Naive thymus-derived CD4-positive, alpha-beta T cell (primary cell): ENCODE results near the gene POLR2L. TPM values are rescaled to one million over a fixed set of nuclear protein-coding genes. Genes with fewer than 3 reads are reported as not detected.

ENCODE experiments used
- ATAC-seq: fragments of 150-1000 bp; cut with Tn5 transposase; 2 replicates; pipeline ENCODE4 v1.10.0; 2021; ENCODE audit warnings: mild to moderate bottlenecking, moderate library complexity
- CTCF ChIA-PET: fragments of 350-600 bp; sonication (Branson Sonifier 250); formaldehyde crosslinking; loops from one replicate; lab custom pipeline; 2021; ENCODE audit warnings: antibody characterized with exemption; lab: Charles Lee
- POLR2A ChIA-PET: fragments of 350-600 bp; sonication (Branson Sonifier 250); formaldehyde crosslinking; loops from one replicate; lab custom pipeline; 2021; ENCODE audit warnings: antibody characterized with exemption, inconsistent platforms; lab: Charles Lee
- DNase-seq, 9 donors: peaks; one replicate each; pipeline versions ENCODE4 v3.0.0 to v3.0.0-alpha.2; 2020 to 2022; ENCODE audit warnings: mixed read lengths in 1 of 9
- H3K27ac ChIP-seq: one replicate; pipeline ENCODE4 v1.7.0; 2013; ENCODE audit warnings: mild to moderate bottlenecking, low read depth, low read length, moderate library complexity
- H3K27me3 ChIP-seq, 2 donors: one replicate each; pipeline ENCODE4 v1.7.0; 2013; ENCODE audit warnings: low read length in 2 of 2, mild to moderate bottlenecking in 2 of 2, moderate library complexity in 2 of 2; ENCODE audit not compliant: control insufficient read depth in 2 of 2, insufficient read depth in 2 of 2
- H3K36me3 ChIP-seq, 3 experiments: 1 replicate in 2 of 3; 2 replicates in 1 of 3; pipeline ENCODE4 v1.7.0; 2013; ENCODE audit warnings: low read length in 3 of 3, mild to moderate bottlenecking in 3 of 3, moderate library complexity in 1 of 3; ENCODE audit not compliant: insufficient read depth in 3 of 3, control insufficient read depth in 2 of 3
- H3K4me1 ChIP-seq, 2 donors: one replicate each; pipeline ENCODE4 v1.7.0; 2013; ENCODE audit warnings: low read length in 2 of 2, mild to moderate bottlenecking in 2 of 2, moderate library complexity in 1 of 2; ENCODE audit not compliant: control insufficient read depth in 2 of 2, insufficient read depth in 2 of 2
- H3K4me3 ChIP-seq: 2 replicates; pipeline ENCODE4 v1.7.0; 2013; ENCODE audit warnings: mild to moderate bottlenecking, low read length
- H3K9me3 ChIP-seq, 3 experiments: 1 replicate in 2 of 3; 2 replicates in 1 of 3; pipeline ENCODE4 v1.7.0; 2013; ENCODE audit warnings: low read length in 3 of 3; ENCODE audit not compliant: control insufficient read depth in 2 of 3
- H3K27ac Mint-ChIP-seq, 9 donors: one replicate each; pipeline ENCODE4 v1.8.0; 2020 to 2022; ENCODE audit warnings: mixed read lengths in 9 of 9, mild to moderate bottlenecking in 8 of 9, moderate library complexity in 5 of 9, inconsistent platforms in 2 of 9
- H3K27me3 Mint-ChIP-seq, 5 donors: one replicate each; pipeline ENCODE4 v1.8.0; 2021 to 2022; ENCODE audit warnings: mixed read lengths in 5 of 5, mild to moderate bottlenecking in 1 of 5
- H3K36me3 Mint-ChIP-seq, 5 donors: one replicate each; pipeline ENCODE4 v1.8.0; 2020 to 2022; ENCODE audit warnings: mixed read lengths in 5 of 5, mild to moderate bottlenecking in 3 of 5, inconsistent platforms in 1 of 5
- H3K4me1 Mint-ChIP-seq, 7 donors: one replicate each; pipeline ENCODE4 v1.8.0; 2020 to 2022; ENCODE audit warnings: mixed read lengths in 7 of 7, mild to moderate bottlenecking in 3 of 7, inconsistent platforms in 1 of 7
- H3K4me3 Mint-ChIP-seq, 10 donors: one replicate each; pipeline ENCODE4 v1.8.0; 2020 to 2022; ENCODE audit warnings: mild to moderate bottlenecking in 10 of 10, mixed read lengths in 10 of 10, moderate library complexity in 6 of 10, inconsistent platforms in 2 of 10
- H3K9me3 Mint-ChIP-seq, 11 donors: one replicate each; pipeline ENCODE4 v1.8.0; 2020 to 2022; ENCODE audit warnings: mixed read lengths in 11 of 11, mild to moderate bottlenecking in 4 of 11, inconsistent platforms in 1 of 11, moderate library complexity in 1 of 11
- intact Hi-C, 2 donors: fragments of 100-400 bp; cut with micrococcal nuclease; formaldehyde crosslinking; loops; one replicate each; pipeline ENCODE4 v1.15.1; 2023
- polyA plus RNA-seq, 2 donors: library from polyadenylated mRNA; unstranded; fragments of 300-500 nt; fragmentation: Illumina TruSeq; gene quantifications; one replicate each; pipeline ENCODE4 v1.2.3, GENCODE V29; 2021
- total RNA-seq, 6 experiments: library from RNA in 5 of 6; stranded (reverse) in 5 of 6; gene quantifications; 1 replicate in 5 of 6; 2 replicates in 1 of 6; pipeline ENCODE4 v1.2.3 and lab custom pipeline; 2021 to 2026

POLR2L gene
- total and polyA plus RNA-seq, 7 experiments from 2014 or later: 31.2 to 93.3 (median 49.1) TPM

- CTCF ChIA-PET: interaction anchor here (0.9 kb wide), 1 partner anchor 12 kb away, joined by 3 read pairs; no protein-coding TSS in a partner anchor
Observed at GRCh38 chr11:804599-804964, 37.7 kb downstream of the POLR2L start.

DNA sequence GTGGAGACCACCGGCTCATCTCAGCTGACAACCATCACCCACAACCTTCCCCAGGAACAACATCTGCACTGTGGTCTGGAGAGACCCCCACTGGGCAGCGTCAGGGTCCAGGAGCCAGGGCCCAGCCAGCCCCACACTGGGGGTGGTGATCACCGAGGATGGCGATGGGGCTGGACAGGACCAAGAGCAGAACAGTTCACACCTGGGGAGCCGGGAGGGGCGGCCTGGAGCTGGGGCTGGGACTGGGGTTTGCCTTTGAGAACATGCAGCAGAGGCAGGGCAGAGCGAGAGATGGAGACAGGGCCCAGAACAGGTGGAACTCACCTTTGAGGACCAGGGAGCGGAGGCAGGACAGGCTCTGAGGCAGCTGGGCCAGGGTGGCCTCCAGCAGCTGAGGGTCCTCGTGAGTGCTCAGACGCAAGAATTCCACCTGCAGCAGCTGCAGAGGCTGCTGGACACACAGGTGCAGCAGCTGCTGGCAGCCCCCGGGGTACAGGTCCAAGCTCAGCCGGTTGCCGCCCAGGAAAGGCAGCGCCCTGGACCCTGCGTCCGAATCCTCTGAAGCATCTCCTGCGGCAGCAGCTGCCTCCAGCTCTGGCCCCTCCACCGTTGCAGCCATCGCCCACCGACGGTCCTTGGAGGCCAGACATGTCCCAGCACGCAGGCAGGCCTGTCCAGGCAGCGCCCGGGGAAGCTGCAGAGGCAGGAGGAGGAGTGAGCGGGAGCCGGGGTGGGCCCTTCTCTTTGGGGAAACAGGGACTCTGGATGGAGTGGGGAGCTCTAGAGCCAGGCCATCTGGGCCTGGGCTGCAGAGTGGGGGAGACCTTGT, 38.3 kb downstream of the POLR2L start:
- H3K9me3 Mint-ChIP-seq: peaks cover 0 to 2% (median 0%) of the 10 kb centered on the region in 11 donors
- Histone ChIP-seq H3K27ac (peak overlapping the region; percentile 91), H3K27me3 (no peaks in the 10 kb centered on the region), H3K4me3 (peak overlapping the region; percentile 66), H3K36me3 (peaks cover 0 to 32% (median 5%) of the 10 kb centered on the region in 3 experiments), H3K9me3 (no peaks in the 10 kb centered on the region), H3K4me1 (peaks cover 15 to 17% of the 10 kb centered on the region in 2 donors)
- ATAC-seq (no peak), DNase-seq (no peak)
- H3K27ac Mint-ChIP-seq: peak overlapping the region in 4 of 9 donors; percentile 46 to 84 (median 72)
- peaks cover 0 to 5% (median 0%) of the 10 kb centered on the region in 5 donors for H3K36me3 Mint-ChIP-seq
- H3K4me3 Mint-ChIP-seq: peak overlapping the region; percentile 69 to 88 (median 78)
- intact Hi-C loops: loop anchor here in 1 of 2 donors (2.0 kb wide), 1 partner anchor 109 kb away; the partner anchor contains the start of genes DEAF1 and TMEM80
- no peaks in the 10 kb centered on the region for H3K27me3 Mint-ChIP-seq
- POLR2A ChIA-PET: interaction anchor here (0.5 to 8.5 kb wide), 9 partner anchors 8 to 392 kb away, joined by 3 to 66 read pairs (median 4); partner anchors contain the start of genes PNPLA2, POLR2L, RNH1 and TSPAN4
- peaks cover 0 to 25% (median 18%) of the 10 kb centered on the region in 7 donors for H3K4me1 Mint-ChIP-seq
- CTCF ChIA-PET: interaction anchor here (0.9 kb wide), 1 partner anchor 13 kb away, joined by 3 read pairs; no protein-coding TSS in a partner anchor

More at GRCh38 chr11:804599-804964, 37.7 kb downstream of the POLR2L start:
- peaks cover 0 to 26% (median 20%) of the 10 kb centered on the region in 7 donors for H3K4me1 Mint-ChIP-seq
- H3K27me3 Mint-ChIP-seq: no peaks in the 10 kb centered on the region
- Histone ChIP-seq H3K9me3 (no peaks in the 10 kb centered on the region), H3K27ac (peak overlapping the region; percentile 91), H3K4me3 (peak overlapping the region; percentile 66), H3K36me3 (peaks cover 0 to 34% (median 5%) of the 10 kb centered on the region in 3 experiments), H3K4me1 (peaks cover 15 to 17% of the 10 kb centered on the region in 2 donors), H3K27me3 (no peaks in the 10 kb centered on the region)
- peaks cover 0 to 2% (median 0%) of the 10 kb centered on the region in 11 donors for H3K9me3 Mint-ChIP-seq
- ATAC-seq: no peak
- peak overlapping the region in 7 of 9 donors; percentile 43 to 84 (median 66) for H3K27ac Mint-ChIP-seq
- POLR2A ChIA-PET: interaction anchor here (1.0 to 8.5 kb wide), 7 partner anchors 8 to 298 kb away, joined by 3 to 66 read pairs (median 5); partner anchors contain the start of genes PNPLA2, POLR2L, RNH1 and TSPAN4
- peaks cover 0 to 5% (median 0%) of the 10 kb centered on the region in 5 donors for H3K36me3 Mint-ChIP-seq
- no peak for DNase-seq
- H3K4me3 Mint-ChIP-seq: peak overlapping the region; percentile 69 to 88 (median 78)
- intact Hi-C loops: loop anchor here in 1 of 2 donors (2.0 kb wide), 1 partner anchor 110 kb away; the partner anchor contains the start of genes DEAF1 and TMEM80

DNA sequence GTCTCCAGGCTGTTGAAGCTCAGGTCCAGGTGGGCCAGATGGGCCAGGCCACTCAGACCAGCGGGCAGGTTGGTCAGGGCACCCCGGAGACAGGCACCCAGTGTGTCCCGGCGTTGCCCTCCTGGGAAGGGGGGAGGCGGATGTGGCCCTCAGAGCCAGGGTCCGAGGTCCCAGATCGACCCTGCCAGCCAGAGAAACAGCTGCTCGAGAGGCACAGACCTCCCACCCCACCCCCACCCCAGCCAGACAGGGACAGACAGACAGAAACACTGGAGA, 38.9 kb downstream of the POLR2L start:
- peaks cover 0 to 19% (median 13%) of the 10 kb centered on the region in 7 donors for H3K4me1 Mint-ChIP-seq
- Histone ChIP-seq H3K9me3 (no peaks in the 10 kb centered on the region), H3K36me3 (peaks cover 0 to 32% (median 5%) of the 10 kb centered on the region in 3 experiments), H3K4me1 (peaks cover 9 to 19% of the 10 kb centered on the region in 2 donors), H3K27me3 (no peaks in the 10 kb centered on the region), H3K27ac (no peak overlapping the region), H3K4me3 (no peak overlapping the region)
- H3K36me3 Mint-ChIP-seq: peaks cover 0 to 5% (median 0%) of the 10 kb centered on the region in 5 donors
- ATAC-seq: no peak
- H3K27ac Mint-ChIP-seq: peak overlapping the region in 1 of 9 donors; percentile 32
- ChIA-PET POLR2A (interaction anchor here (0.5 to 8.5 kb wide), 6 partner anchors 9 to 391 kb away, joined by 3 to 66 read pairs (median 4); partner anchors contain the start of genes PNPLA2, POLR2L and TSPAN4), CTCF (no interaction called here)
- no peak for DNase-seq
- intact Hi-C loops: no loop called here
- peaks cover 0 to 2% (median 0%) of the 10 kb centered on the region in 11 donors for H3K9me3 Mint-ChIP-seq
- peak overlapping the region in 5 of 10 donors; percentile 4 to 88 (median 87) for H3K4me3 Mint-ChIP-seq
- no peaks in the 10 kb centered on the region for H3K27me3 Mint-ChIP-seq

GRCh38 chr11:802693-803466, 39.4 kb downstream of the POLR2L start:
- POLR2A ChIA-PET: interaction anchor here (0.8 to 8.5 kb wide), 4 partner anchors 9 to 16 kb away, joined by 3 to 66 read pairs (median 4); partner anchors contain the start of gene PNPLA2
- peak overlapping the region in 1 of 9 donors; percentile 32 for H3K27ac Mint-ChIP-seq
- ATAC-seq (no peak), DNase-seq (no peak)
- H3K4me3 Mint-ChIP-seq: peak overlapping the region in 4 of 10 donors; percentile 35 to 81 (median 50)
- CTCF ChIA-PET: no interaction called here
- peaks cover 0 to 4% (median 0%) of the 10 kb centered on the region in 5 donors for H3K36me3 Mint-ChIP-seq
- H3K27me3 Mint-ChIP-seq: no peaks in the 10 kb centered on the region
- Histone ChIP-seq H3K27me3 (no peaks in the 10 kb centered on the region), H3K4me3 (no peak overlapping the region), H3K4me1 (peaks cover 7 to 18% of the 10 kb centered on the region in 2 donors), H3K36me3 (peaks cover 0 to 32% (median 5%) of the 10 kb centered on the region in 3 experiments), H3K27ac (no peak overlapping the region), H3K9me3 (no peaks in the 10 kb centered on the region)
- intact Hi-C loops: no loop called here
- H3K9me3 Mint-ChIP-seq: peaks cover 0 to 2% (median 0%) of the 10 kb centered on the region in 11 donors
- H3K4me1 Mint-ChIP-seq: peaks cover 0 to 15% (median 10%) of the 10 kb centered on the region in 7 donors

DNA sequence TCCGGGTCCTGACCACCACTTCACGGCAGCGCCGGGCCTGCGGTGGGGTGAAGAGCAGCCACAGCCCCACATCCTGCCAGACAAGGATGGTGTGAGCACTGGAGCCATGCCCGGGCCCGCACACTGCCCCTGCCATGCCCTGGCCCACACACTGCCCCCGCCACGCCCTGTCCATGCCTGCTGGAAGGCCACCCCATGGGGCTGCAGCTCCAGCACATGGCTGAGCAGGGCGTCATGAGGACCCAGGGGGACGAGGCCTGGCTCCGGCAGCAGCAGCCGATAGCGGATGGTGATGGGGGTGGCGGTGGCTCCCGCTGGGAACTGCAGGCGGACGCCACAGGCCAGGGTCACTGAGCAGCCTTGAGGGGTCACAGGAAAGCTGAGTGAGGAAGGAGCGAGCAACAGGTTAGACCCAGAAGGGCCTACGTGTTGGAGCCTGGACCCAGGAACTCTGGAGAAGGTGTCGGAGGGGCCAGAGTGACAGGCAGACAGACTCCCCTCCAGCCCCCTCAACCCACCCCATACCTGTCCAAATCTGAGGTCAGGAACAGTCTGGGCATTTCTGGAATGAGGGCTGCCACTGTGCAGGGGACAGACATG, 40.2 kb downstream of the POLR2L start:
- Mint-ChIP-seq H3K9me3 (no peaks in the 10 kb centered on the region), H3K4me3 (no peak overlapping the region), H3K36me3 (peaks cover 0 to 2% (median 0%) of the 10 kb centered on the region in 5 donors), H3K27ac (no peak overlapping the region), H3K4me1 (peaks cover 0 to 14% (median 10%) of the 10 kb centered on the region in 7 donors), H3K27me3 (no peaks in the 10 kb centered on the region)
- DNase-seq: no peak
- CTCF ChIA-PET: interaction anchor here (0.6 kb wide), 1 partner anchor 257 kb away, joined by 3 read pairs; no protein-coding TSS in a partner anchor
- Histone ChIP-seq H3K27me3 (no peaks in the 10 kb centered on the region), H3K27ac (no peak overlapping the region), H3K36me3 (peaks cover 0 to 35% (median 5%) of the 10 kb centered on the region in 3 experiments), H3K4me3 (no peak overlapping the region), H3K4me1 (peaks cover 7 to 19% of the 10 kb centered on the region in 2 donors), H3K9me3 (no peaks in the 10 kb centered on the region)
- POLR2A ChIA-PET: interaction anchor here (1.7 to 8.5 kb wide), 2 partner anchors 11 to 17 kb away, joined by 4 to 66 read pairs; partner anchors contain the start of gene PNPLA2
- no peak for ATAC-seq
- intact Hi-C loops: no loop called here
